Measurements from ENCODE around the gene NUCKS1.

Gene NUCKS1

GRCh38 chr1:205769641-205770365, 19.8 kb upstream of the NUCKS1 start:
- no peak for DNase-seq

DNA sequence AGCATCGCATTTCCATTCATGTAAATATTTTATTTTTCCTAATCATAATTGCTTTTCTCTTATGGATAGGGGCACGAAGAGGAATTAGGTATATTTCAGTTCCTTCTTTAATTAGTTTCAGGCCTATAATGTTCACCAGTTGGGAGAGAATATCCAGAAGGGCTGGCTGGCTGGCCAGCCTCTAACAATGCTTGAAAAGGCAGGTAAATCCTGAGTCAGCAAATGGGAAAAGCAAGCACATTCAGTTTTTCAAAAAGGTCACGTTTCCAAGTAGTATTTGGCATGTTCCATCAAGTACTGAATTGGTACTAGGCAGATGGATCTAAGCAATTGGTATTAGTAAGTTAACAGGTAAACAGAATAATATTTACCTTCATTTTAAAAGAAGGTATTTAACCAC, 17.3 kb upstream of the NUCKS1 start:
- no peak for DNase-seq

DNA sequence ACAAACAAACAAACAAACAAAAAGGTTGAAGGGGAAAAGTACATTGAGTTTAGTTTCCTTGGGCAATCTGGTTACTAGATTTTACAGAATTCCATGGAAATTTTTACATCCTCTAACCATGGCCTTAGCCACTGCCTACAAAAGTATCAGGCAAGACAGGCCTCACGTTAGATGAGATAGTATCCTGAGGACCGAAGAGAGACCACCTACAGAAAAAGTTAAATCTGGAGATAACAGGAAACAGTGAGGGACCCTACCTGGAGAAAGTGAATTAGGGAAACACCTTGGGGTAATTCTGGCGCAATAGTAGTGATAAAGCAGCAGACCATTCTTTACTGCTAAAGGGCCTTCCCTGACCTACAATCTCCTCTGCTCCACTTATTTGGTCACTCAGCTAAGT, 16.6 kb upstream of the NUCKS1 start:
- no peak for DNase-seq

DNA sequence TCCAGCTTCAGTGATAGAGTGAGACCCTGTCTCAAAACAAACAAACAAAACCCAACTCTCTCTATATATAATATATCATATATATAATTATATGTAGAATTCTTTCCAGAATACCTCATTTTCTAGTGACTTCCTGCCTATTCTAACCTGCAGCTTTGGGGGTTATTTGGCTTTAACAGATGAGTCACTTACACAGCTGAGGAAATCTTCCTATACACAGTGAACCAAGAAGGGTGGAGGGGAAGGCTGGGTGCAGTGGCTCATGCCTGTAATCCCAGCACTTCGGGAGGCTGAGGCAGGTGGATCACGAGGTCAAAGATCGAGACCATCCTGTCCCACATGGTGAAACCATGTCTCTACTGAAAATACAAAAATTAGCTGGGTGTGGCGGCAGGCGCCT, 16.1 kb upstream of the NUCKS1 start:
- DNase-seq, result no peak

DNA sequence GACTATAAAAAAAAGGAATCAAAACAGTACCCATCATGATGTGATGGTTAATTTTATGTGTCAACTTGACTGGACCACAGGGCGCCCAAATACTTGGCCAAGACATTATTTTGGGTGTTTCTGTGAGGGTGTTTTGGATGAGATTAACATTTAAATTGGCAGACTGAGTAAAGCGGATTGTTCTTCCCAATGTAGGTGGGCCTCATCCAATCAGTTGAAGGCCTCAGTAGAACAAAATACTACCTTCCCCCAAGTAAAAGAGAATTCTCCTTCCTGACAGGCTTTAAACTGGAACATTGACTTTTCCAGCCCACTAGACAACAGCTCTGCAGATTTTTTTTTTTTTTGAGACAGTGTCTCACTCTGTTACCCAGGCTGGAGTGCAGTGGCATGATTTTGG, 14.6 kb upstream of the NUCKS1 start:
- DNase-seq, result no peak

DNA sequence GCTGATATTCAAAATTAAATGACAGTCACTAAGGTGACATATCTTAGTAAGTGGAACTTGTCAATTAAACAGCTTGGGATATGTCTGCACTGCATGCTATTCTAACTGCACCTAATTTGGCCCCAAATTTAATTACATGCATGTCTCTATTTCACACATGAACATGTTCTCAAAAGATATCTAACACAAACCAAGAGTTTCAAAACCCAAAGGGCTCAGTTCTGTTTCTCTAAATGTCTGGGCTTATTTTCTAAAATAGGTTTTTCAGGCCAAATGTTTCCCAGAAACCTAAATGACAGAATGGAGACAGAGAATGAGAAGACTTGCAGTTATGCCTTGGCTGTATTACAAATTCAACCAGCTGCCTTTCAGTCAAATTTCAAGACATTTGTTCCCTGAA, 14.0 kb upstream of the NUCKS1 start:
- DNase-seq, result no peak

- no peak for DNase-seq
Observed at GRCh38 chr1:205760606-205761005, 10.6 kb upstream of the NUCKS1 start.

GRCh38 chr1:205756552-205756951, 6.6 kb upstream of the NUCKS1 start:
- DNase-seq, result no peak

DNA sequence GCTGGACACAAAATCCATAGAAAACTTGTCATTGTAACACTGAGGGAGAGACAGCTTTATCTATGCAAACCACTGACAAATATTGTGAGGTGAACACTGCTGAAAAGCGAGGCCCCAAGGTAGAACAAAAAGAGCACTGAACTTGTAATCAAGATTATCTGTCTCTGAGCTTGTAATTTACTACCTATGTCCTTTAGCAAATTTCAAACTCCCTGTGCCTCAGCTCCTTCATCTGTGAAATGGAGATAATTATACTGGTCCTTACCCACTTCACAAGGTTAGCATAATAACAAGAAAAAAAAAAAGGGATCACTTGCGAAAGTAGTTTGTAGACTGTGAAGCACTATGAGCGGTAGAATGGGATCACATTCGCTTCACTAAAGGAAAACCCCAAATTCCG, 4.9 kb upstream of the NUCKS1 start:
- no peak for DNase-seq

GRCh38 chr1:205751036-205751651, 1.2 kb upstream of the NUCKS1 start:
- DNase-seq, result no peak

- peak; percentile 93 for DNase-seq
Observed at GRCh38 chr1:205749234-205750137, 496 bp downstream of the NUCKS1 start.

DNA sequence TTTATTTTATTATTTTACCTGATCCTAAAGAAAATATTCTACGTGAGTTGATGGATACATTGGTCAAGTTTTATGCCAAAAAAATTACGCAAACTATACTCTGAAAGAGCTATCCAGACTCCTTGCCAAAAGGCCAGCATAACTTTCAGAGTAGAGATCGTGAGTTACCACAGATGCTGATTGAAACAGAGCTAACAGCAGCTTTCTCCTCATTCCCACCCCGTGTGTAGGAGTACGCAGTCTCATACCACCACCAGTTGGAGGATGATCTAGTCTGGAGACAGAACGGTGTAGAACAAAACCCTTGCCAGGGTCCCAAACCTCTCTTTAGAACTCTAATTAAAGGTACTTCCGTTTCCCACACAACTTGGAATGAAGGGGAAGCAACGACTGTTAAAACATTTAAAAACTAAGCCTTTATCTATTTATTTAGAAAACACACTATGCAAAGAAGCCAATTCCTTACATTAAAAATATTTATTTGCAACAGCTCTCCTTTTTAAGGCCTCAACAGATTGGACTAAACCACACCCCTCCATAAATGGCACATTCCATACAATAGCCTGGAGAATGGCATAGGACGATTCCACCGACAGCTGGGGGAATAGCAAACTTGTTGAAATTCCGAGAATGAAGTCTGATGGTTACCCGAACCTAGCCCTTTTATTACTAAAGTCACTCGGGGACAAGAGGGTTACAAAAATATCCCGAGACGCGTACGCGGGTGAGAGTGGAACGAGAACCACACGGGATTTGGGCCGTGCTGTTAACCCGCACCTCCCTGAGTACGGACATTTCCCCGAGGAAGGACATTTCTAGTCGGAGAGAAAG, 1.4 kb downstream of the NUCKS1 start:
- no peak for DNase-seq

DNA sequence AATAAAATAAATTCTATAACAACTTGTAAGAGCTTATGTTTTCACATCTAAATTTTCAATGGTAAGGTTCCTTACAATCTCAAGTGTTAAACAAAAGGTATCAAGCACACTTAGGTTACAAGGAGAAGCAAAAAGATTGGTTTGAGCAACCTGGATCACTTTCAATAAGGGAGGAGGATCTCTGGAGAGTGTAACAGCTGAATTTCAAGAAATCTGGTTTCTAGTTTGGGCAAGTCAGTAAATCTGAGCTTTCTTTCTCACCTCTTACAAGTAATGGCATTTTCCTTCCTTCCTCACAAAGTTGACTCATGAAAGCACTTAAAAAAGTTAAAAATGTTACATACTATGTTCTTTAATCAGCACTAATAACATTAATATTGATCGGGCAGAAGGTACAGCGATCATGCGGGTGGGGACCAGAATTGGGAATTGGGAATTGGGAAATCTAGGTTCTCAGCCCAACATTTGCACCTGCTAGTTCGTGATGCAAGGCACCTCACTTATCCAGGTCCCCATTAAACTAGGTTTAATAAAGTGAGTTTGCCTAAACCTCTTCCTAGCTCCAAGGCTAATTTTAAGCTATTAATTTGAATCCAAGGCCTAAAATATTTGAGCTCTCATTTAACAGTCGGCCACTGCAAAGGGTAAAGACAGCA, 3.1 kb downstream of the NUCKS1 start:
- DNase-seq, result no peak

GRCh38 chr1:205744403-205744802, 5.6 kb downstream of the NUCKS1 start:
- DNase-seq, result no peak

DNA sequence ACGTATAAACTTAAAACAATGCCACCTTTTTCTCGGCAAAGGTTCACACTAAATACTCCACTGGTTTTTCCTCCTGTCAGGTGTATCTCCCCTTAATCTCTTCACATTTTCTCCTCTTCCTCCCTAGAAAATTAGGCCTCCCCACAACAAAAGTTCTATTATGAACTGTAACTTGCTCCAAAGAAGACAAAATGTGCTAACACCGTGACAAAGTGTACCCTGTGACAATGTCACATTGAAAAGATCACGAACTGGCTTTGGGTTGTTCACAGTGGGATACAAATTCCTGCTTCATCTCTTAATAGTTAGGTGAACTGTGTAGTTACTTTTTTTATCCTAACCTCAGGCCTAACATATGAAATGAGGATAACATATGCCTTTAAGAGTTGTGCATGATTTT, 6.0 kb downstream of the NUCKS1 start:
- DNase-seq, result no peak

DNA sequence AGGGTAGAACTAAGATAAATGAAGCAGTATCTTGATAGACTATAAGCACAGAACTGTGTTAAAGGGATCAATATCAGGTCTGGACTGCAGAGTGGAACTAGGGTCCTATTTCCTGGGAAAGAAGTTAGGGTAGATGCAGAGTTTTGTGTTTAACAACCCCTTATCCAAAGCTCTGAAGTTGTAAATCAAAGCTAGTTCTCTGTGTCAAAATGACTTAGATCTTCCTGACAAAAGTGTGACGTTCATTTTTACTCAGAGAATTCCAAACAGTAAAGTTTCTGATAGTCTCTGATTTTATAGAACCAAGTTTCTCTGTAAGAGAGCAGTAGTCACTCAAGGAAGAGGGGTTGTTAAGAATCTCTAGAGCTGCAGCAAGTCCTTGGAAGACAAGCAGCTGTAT, 8.3 kb downstream of the NUCKS1 start:
- no peak for DNase-seq

- no peak for DNase-seq
Observed at GRCh38 chr1:205739348-205740160, 10.4 kb downstream of the NUCKS1 start.

GRCh38 chr1:205735218-205735617, 14.8 kb downstream of the NUCKS1 start:
- no peak for DNase-seq

- no peak for DNase-seq
Observed at GRCh38 chr1:205733438-205734175, 16.4 kb downstream of the NUCKS1 start.

- no peak for DNase-seq
Observed at GRCh38 chr1:205729945-205730610, 19.9 kb downstream of the NUCKS1 start.

Measured in activated CD4-positive, alpha-beta T cell treated with anti-CD3 and anti-CD28 coated beads, Interleukin-2, amount 50 U/mL, for 1 hour (primary cell).